Activated T-cell treated with anti-CD3 and anti-CD28 coated beads for 48 hours (primary cell): ENCODE results near the gene ZCWPW1.
"Not testable (repeated sequence)": the region's sequence is repeated elsewhere in the genome, so short reads cannot be mapped to it uniquely, and the experiment has no call there.

Experiments used
- DNase-seq: peaks from one replicate; pipeline ENCODE4 v3.0.0-alpha.2; 2020; ENCODE audit warnings: low read depth

Gene ZCWPW1

GRCh38 chr7:100352984-100353684 lies 75.4 kb downstream of the ZCWPW1 start:
- no peak for DNase-seq

- DNase-seq = not testable (repeated sequence)
Observed at GRCh38 chr7:100352230-100352781, 76.2 kb downstream of the ZCWPW1 start.

DNA sequence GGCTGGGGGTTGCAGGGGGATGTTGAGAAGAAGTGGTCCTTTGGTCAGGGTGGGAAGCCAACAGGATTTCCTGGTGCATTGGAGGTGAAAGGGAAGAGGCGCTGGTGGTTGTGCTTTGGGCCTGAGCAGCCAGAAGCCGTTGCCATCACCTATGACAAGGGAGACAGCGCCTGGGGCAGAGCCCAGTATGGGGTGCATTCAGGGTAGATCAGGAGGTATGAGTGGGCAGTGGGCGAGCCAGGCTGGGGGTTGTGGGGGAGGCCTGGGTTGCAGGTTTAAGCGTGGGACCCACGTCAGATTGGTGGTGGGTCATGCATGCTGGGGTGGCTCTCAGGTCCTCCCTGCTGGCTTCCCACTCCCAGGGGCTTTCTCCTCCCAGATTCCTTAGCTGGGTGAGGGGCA lies 76.8 kb downstream of the ZCWPW1 start:
- DNase-seq = no peak
